ENCODE measurements around the gene BIRC7. TPM values are rescaled to one million over a fixed set of nuclear protein-coding genes. Genes with fewer than 3 reads are reported as not detected.

BIRC7 gene
- total and polyA plus RNA-seq, 2 of the 4 experiments (the other 2 are of a cell fraction): not detected

- Histone ChIP-seq H3K4ac (ENCODE audit: low read depth, low read length) (no peak overlapping the region), H3K9me1 (ENCODE audit: insufficient read depth, low read length) (peaks cover 6% of the 10 kb centered on the region; the same call in 1 of the 2 replicates), H3K14ac (replicated peaks; ENCODE audit: low read depth, low read length) (no peak overlapping the region), H2BK15ac (ENCODE audit: low read depth, low read length) (no peak overlapping the region), H3K4me1 (ENCODE audit: control insufficient read depth, insufficient read depth, low read length) (no peaks in the 10 kb centered on the region), H4K91ac (ENCODE audit: insufficient read depth, low read depth, low read length) (no peak overlapping the region), H3K23ac (ENCODE audit: low read depth, low read length) (no peak overlapping the region), H2BK5ac (ENCODE audit: low read depth, low read length, poor library complexity, severe bottlenecking) (no peak overlapping the region), H3K9me3 (ENCODE audit: control insufficient read depth, insufficient read depth, low read length) (no peaks in the 10 kb centered on the region), H3K9ac (ENCODE audit: low read depth, low read length) (no peak overlapping the region), H2BK120ac (ENCODE audit: low read depth, low read length) (no peak overlapping the region), H4K20me1 (ENCODE audit: insufficient read depth, low read length) (peaks cover 90% of the 10 kb centered on the region), H4K8ac (ENCODE audit: low read depth in 2 of 2, low read length in 2 of 2) (no peak overlapping the region), H2BK20ac (ENCODE audit: low read depth, low read length) (no peak overlapping the region), H3K27ac (ENCODE audit: insufficient read depth, low read length) (no peak overlapping the region), H3K56ac (ENCODE audit: extremely low read depth, insufficient read depth, low read length) (no peak overlapping the region), H2AK5ac (ENCODE audit: low read depth, low read length) (no peak overlapping the region), H3K4me2 (ENCODE audit: low read depth, low read length) (no peak overlapping the region), H2AFZ (replicated peaks; ENCODE audit: low read length, poor library complexity) (no peak overlapping the region), H3K79me1 (ENCODE audit: low read depth in 1 of 2, low read length in 2 of 2) (peaks cover 20 to 81% of the 10 kb centered on the region in 2 experiments), H3K27me3 (ENCODE audit: control insufficient read depth, insufficient read depth, low read length) (no peaks in the 10 kb centered on the region), H3K36me3 (ENCODE audit: control insufficient read depth, insufficient read depth, low read length) (peaks cover 39% of the 10 kb centered on the region), H3K4me3 (ENCODE audit: insufficient read depth, low read depth, low read length) (no peak overlapping the region), H3K18ac (ENCODE audit: low read depth, low read length) (no peak overlapping the region), H4K5ac (ENCODE audit: low read depth, low read length) (no peak overlapping the region), H2AK9ac (replicated peaks; ENCODE audit: low read depth, low read length, poor library complexity) (no peak overlapping the region)
- POLR2A ChIA-PET (ENCODE audit: unreplicated experiment): no interaction called here
- no peak for ATAC-seq (ENCODE audit: low read depth)
- in situ Hi-C loops (cut with MboI; ENCODE audit: low sequenced_read_pairs) (no loop called here), intact Hi-C loops (cut with micrococcal nuclease) (no loop called here), dilution Hi-C loops (cut with HindIII; ENCODE audit: low sequenced_read_pairs, unreplicated experiment) (no loop called here)
- DNase-seq: no peak
- CTCF ChIA-PET: no interaction called here
- no TSS peak for BruUV-seq (replicated peaks)
- no peak for TF ChIP-seq CEBPB (IDR thresholded peaks at IDR 0.05; ENCODE audit: low read depth, low read length)
- WGBS, 2 experiments (ENCODE audit: extremely low coverage in 2 of 2, insufficient read length in 1 of 2): 83% methylated on average over 1 of the region's 7 CpGs; no CpG with 5 or more reads in 1 of the 2 experiments
Measured at GRCh38 chr20:63198606-63199005, 37.1 kb upstream of the BIRC7 start.

Measured in IMR-90 (cell line).